Measurements from ENCODE around the gene LAMA3.

DNA sequence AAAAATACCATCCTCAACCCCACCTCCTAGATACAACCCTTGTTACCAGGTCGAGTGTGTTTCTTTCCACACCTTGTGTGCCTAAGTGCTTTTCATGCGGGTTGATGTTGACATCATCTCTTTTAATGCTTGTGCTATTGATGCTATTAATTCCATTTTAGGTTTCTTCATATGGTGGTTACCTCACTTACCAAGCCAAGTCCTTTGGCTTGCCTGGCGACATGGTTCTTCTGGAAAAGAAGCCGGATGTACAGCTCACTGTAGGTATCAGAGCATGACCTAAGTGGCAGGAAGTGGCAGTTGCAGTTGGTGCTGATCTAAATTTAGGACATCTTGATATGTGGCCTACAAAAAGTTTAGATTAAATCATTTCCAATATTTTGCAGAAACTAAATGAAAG, 175.4 kb downstream of the LAMA3 start:
- TF ChIP-seq POLR2AphosphoS5 (IDR thresholded peaks at IDR 0.05; ENCODE audit: insufficient read depth, low read depth, low read length), result no peak
- TF ChIP-seq, protein P1, sequence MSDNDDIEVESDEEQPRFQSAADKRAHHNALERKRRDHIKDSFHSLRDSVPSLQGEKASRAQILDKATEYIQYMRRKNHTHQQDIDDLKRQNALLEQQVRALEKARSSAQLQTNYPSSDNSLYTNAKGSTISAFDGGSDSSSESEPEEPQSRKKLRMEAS (IDR thresholded peaks at IDR 0.05; ENCODE audit: insufficient read depth, insufficient read length), result no peak
- no peak for TF ChIP-seq POLR2A (IDR thresholded peaks at IDR 0.05; ENCODE audit: low read depth, low read length)
- TF ChIP-seq, protein P2, sequence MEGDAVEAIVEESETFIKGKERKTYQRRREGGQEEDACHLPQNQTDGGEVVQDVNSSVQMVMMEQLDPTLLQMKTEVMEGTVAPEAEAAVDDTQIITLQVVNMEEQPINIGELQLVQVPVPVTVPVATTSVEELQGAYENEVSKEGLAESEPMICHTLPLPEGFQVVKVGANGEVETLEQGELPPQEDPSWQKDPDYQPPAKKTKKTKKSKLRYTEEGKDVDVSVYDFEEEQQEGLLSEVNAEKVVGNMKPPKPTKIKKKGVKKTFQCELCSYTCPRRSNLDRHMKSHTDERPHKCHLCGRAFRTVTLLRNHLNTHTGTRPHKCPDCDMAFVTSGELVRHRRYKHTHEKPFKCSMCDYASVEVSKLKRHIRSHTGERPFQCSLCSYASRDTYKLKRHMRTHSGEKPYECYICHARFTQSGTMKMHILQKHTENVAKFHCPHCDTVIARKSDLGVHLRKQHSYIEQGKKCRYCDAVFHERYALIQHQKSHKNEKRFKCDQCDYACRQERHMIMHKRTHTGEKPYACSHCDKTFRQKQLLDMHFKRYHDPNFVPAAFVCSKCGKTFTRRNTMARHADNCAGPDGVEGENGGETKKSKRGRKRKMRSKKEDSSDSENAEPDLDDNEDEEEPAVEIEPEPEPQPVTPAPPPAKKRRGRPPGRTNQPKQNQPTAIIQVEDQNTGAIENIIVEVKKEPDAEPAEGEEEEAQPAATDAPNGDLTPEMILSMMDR (IDR thresholded peaks at IDR 0.05; ENCODE audit: extremely low read depth in 1 of 2, insufficient read depth in 1 of 2, low read depth in 1 of 2, low read length in 2 of 2), result no peak
- no peak for TF ChIP-seq MYC (IDR thresholded peaks at IDR 0.05; ENCODE audit: low read depth, low read length)
- no peak for TF ChIP-seq JUN (IDR thresholded peaks at IDR 0.05; ENCODE audit: borderline replicate concordance, insufficient read depth, insufficient read length, low read depth)
- no peak for TF ChIP-seq EZH2 (IDR thresholded peaks at IDR 0.05; ENCODE audit: borderline replicate concordance, low read depth, low read length, severe bottlenecking)
- no peak for TF ChIP-seq FOS (IDR thresholded peaks at IDR 0.05; ENCODE audit: borderline replicate concordance, insufficient read depth, low read length)

Measured in endothelial cell of umbilical vein (primary cell).